C4-2B (cell line): Measurements from ENCODE around the gene CDK17.
"Not testable (repeated sequence)": the region's sequence is repeated elsewhere in the genome, so short reads cannot be mapped to it uniquely, and the experiment has no call there.

ENCODE experiments used
- H3K27ac ChIP-seq: fragments of 450-650 bp; 2 replicates; pipeline ENCODE4 v1.5.1; 2017
- CTCF ChIP-seq: fragments of 450-650 bp; conservative IDR thresholded peaks from 2 replicates; pipeline ENCODE4 v1.5.1; 2017; ENCODE audit warnings: mild to moderate bottlenecking
- ZFX ChIP-seq: fragments of 450-650 bp; IDR thresholded peaks from 2 replicates; pipeline ENCODE4 v1.6.1; 2017

Gene CDK17

GRCh38 chr12:96352161-96352835 lies 47.9 kb downstream of the CDK17 start:
- TF ChIP-seq ZFX: no peak
- no peak for TF ChIP-seq CTCF
- H3K27ac ChIP-seq: no peak overlapping the region

GRCh38 chr12:96350982-96351381 lies 49.3 kb downstream of the CDK17 start:
- H3K27ac ChIP-seq: no peak overlapping the region
- TF ChIP-seq ZFX: no peak
- no peak for TF ChIP-seq CTCF

- TF ChIP-seq CTCF: no peak
- TF ChIP-seq ZFX: no peak
Observed at GRCh38 chr12:96347130-96347699, 53.0 kb downstream of the CDK17 start.

DNA sequence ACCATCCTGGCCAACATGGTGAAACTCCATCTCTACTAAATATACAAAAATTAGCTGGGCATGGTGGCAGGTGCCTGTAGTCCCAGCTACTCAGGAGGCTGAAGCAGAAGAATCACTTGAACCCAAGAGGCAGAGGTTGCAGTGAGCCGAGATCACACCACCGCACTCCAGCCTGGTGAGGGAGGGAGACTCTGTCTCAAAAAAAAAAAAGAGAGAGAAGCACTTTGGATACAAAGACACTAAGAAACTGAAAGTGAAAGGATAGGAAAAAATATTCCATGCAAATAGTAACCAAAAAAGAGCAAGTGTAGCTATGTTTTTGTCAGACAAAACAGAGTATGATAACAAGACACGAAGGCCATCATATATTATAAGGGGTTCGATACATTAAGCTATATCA lies 53.5 kb downstream of the CDK17 start:
- H3K27ac ChIP-seq: not testable (repeated sequence)

More at GRCh38 chr12:96347130-96347699, 53.0 kb downstream of the CDK17 start:
- no peak overlapping the region for H3K27ac ChIP-seq

DNA sequence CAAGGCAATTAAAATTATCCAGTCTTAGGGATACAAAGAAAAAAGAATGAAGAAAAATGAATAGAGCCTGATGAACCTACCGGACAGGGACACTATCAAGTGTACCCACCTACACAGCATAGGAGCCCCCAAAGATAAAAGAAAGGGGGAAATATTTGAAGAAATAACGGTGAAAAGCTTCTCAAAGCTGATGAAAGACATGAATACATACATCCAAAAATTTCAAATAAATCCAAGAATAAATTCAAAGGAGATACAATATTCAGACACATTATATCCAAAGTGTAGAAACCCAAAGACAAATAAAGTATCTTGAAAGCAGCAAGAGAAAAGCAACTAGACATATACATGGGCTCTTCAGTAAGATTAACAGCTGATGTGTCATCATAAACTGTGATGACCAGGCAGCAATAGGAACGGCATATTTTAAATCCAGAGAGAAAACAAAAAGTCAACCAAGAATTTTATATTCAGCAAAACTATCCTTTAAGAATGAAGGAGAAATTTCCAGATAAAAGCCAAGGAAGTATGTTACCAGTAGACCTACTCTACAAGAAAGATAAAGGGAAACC lies 56.0 kb downstream of the CDK17 start:
- H3K27ac ChIP-seq: no peak overlapping the region
- TF ChIP-seq CTCF: no peak
- TF ChIP-seq ZFX: no peak

- H3K27ac ChIP-seq: no peak overlapping the region
- TF ChIP-seq ZFX (no peak), CTCF (no peak)
Observed at GRCh38 chr12:96343347-96343954, 56.8 kb downstream of the CDK17 start.

DNA sequence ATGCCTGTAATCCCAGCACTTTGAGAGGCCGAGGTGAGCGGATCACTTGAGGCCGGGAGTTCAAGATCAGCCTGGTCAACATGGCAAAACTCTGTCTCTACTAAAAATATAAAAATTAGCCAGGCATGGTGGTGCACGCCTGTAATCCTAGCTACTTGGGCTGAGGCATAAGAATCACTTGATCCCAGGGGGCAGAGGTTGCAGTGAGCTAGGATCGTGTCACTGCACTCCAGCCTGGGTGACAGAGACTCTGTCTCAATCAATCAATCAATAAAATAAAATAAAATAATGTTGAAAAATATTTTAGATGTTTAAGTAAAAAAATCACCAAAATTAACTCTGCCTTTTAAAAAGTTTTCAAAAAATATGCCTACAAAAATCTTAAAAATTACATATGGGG lies 60.6 kb downstream of the CDK17 start:
- H3K27ac ChIP-seq: not testable (repeated sequence)

GRCh38 chr12:96338852-96339471 lies 61.3 kb downstream of the CDK17 start:
- no peak overlapping the region for H3K27ac ChIP-seq
- TF ChIP-seq CTCF: no peak
- no peak for TF ChIP-seq ZFX
